Measurements from ENCODE around the gene PHLDA3.
"Not testable (repeated sequence)": the region's sequence is repeated elsewhere in the genome, so short reads cannot be mapped to it uniquely, and the experiment has no call there.

PHLDA3 gene

DNA sequence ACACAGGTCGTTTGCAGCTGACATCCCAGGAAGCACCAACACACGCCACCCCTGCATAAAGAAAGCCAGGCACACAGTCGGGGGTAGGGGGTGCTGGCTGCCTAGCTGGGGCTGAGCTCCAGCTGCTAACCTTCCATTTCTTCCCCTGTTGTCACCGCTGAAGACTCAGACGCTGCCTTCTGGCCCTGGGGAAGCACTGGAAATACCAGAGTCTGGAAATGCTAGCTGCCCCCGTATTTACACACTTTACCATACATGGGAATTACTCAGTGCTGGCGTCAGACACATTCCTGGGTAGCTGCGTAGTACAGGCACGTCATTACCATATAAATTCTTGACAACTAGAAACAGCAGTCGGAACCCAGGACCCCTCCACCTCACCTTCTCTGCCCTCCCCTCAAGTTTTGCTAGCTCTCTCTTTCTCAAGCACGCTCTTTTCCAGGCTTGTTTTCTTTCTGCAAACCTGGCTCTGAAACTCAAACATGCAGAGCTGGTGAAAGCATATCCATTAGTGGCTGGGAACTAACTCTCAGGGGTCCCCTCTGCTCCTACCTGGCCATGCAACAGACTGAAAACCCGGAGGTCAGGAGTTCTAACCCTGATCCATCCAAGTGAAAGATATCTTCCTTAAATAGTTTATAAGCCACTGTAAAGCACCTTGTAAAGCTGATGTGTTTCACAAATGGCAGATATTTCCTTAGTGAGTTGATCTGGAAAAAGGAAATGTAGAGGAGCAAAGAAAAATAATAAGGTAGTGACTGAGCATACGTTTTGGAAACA, 34.6 kb upstream of the PHLDA3 start:
- no peak for DNase-seq

DNA sequence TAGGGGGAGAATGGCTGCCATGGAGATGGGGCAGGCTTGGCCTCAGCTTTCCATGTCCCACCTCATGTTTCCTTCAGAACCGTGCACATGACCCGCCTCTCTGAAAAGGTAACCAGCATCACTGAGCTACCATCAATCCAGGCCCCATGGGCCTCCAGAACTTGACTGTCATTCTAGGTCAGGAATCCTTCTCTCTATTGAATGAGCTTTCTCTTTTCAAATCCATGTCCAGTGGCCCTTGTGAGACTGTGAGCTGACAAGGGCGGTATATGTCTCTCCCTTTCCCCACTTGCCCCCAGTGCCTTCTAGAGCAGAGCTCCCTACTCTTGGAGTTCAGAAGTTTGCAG, 33.5 kb upstream of the PHLDA3 start:
- DNase-seq, result no peak

DNA sequence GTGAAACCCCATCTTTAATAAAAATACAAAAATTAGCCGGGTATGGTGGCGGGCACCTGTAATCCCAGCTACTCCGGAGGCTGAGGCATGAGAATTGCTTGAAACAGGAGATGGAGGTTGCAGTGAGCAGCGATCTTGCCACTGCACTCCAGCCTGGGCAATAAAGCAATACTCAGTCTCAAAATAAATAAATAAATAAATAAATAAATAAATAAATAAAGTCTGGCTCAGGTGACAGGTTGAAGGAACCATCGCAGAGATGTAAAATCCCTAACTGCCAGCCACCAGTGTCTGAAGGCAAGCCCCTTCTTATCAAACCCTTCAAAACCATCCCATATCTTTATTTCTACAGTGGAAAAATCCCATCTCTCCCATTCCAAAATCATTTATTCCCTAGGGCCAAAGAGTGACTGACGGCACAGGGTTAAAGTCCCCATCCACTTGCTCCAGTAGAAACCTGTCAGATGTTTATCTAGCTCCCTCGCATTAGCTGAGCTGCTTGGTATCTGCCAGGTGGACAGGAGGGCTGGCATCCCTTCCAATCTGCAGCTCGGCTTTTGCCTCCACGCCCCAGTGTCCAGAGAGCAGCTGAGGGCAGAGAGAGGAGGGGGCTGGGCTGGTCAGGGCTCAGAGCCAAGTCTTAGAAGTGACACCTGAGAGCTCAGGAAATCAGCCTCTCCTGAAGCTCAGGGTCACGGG, 33.0 kb upstream of the PHLDA3 start:
- DNase-seq, result no peak

DNA sequence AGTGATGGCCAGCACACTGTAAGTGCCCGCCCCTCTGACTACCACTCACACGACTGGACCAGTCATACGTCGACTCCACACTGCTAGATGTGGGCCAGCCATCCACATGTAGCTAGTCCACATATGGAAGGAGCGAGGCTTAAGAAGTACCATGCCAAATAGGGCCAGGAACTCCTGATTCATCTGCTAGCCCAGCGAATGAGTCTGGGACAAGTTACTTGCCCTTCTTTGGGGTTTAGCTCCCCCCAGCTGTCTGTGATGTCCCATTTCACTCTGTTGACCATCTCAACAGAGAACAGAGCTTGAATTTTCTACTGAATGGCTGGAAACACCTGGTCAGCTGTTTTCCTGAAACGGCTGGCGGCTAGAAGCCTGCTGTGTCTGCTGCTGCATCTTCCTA, 32.2 kb upstream of the PHLDA3 start:
- no peak for DNase-seq

DNA sequence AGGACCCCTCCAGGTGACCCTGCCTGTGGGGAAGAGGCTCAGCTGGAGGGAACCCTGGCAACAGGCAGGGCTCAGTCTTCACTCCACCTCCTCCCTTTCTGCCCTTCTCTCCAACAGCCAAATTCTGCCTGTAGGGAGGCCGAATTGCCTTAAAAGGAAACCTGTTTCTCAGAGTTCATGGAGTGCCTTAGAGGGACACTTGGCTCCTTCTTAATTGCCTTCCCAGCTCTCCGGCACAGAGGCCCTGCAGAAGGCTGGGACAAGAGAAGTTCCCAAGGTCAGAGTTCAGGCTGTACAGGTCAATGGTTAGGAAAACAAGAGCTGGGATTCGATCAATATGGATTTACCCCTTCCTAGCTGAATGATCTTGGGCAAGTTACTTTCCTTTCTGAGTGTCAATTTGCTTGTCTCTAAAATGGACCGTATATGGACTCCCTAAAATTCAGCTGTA, 31.7 kb upstream of the PHLDA3 start:
- DNase-seq, result no peak

DNA sequence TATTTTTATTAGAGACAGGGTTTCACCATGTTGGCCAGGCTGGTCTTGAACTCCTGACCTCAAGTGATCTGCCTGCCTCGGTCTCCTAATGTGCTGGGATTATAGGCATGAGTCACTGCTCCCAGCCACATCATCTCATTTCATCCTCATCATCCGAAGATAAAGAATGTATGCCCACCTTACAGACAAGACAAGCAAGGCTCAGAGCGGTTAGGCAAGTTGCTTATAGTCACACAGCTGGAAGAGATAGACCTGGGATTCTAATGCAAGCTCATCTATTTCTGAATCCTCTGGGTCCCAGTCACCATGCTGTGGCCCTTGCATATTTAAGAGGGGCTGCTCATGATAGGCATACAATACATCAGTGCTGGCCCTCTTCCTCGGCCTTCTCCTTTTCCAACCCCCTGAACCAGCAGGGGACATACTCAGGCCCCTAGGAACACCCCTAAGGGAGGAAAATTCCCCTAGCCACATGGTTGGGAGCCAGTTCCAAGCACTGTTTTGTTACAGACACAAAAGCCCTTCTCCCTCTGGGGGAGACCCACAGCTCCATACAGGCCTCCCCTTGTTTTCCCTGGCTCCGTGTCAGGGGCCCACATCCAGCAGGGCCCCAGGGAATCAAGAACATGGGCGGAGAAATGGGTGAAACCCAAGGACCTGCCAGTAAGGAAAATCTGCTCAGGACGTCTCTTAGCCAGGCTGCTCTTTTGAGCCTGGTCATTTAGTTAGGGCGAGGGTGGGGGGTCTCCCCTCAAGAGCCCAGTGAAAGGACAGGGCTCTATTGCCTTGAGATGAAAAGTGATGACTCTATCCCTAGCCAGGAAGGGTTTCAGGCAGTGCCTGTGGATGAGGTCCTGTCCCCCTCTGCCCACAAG, 31.0 kb upstream of the PHLDA3 start:
- no peak for DNase-seq

DNA sequence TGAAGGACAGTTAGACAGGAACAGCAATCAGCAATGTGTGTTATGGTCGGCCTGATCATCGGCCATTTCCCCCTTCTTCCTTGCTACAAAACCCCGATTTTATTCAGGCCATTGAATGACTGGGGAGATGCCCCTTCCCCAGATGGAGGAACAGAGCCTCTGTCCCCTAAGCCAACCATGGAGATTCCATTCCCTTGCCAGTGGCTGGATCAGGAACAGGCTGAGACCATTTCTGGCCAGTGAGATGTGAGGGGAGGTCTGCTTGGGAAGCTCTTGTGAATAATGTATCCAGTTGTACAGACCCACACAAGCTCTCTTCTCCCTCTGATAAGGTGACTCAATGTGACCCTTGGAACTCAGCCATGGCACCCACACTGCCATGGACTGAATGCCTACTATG, 30.2 kb upstream of the PHLDA3 start:
- no peak for DNase-seq

DNA sequence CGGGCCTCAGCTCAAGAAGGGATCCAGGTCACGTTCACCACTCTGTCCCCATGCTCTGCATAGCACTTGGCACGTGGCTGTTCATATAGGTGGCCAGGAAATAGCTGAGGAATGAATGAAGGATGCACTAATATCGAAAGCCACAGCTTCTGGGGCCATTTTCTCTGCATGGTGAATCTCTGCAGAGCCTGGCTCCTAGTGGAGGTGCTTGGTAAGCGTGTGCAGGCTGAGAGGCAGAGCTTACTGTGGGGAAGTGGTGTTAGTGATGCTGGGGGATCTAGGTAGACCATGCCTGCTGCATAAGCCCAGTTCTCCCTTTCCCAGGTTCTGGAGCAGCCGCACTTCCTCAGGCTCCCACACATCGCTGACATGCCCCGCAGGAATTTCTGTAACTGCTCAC, 29.6 kb upstream of the PHLDA3 start:
- no peak for DNase-seq

DNA sequence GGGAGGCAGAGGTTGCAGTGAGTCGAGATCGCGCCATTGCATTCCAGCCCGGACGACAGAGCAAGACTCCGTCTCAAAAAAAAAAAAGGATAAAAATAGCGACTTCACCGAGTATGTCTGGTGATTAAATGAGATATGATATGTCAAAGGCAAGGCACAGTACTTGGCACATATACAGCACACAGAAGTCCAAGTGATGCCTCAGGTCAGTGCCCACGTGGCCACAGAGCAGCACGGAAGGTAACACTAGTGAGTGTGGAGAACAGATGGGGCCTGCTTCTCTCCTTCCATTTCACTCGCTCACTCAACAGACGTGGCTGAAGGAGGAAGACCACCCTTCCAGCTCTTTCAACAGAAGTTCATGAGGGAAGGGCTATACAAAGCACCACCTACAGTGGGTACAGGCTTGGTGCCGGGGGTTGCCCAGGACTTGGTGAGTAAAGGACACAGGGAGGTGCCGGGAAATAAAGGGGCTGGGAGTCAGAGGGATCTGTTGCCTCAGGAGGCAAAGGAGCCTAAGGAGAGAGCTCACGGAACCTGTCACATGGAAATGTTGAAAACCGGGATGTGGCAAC, 29.0 kb upstream of the PHLDA3 start:
- no peak for DNase-seq

DNA sequence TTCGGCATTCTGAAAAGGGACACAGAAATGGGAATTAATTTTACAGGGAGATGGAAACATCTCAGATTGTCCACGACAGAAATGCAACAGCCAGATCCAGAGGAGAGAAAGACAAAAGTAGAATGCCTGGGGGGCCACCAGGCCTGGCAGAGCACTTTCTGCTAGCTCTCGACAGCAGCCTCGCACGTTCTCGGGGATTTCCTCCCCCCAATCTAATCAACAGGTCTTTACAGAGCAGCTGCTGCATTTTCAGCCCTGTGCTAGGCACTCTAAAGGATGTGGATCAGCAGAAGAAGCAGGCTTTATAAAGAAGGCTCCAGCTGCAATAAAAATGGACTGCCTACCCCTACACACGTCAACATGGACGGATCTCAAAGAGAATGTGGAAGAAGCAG, 27.3 kb upstream of the PHLDA3 start:
- DNase-seq, result no peak

DNA sequence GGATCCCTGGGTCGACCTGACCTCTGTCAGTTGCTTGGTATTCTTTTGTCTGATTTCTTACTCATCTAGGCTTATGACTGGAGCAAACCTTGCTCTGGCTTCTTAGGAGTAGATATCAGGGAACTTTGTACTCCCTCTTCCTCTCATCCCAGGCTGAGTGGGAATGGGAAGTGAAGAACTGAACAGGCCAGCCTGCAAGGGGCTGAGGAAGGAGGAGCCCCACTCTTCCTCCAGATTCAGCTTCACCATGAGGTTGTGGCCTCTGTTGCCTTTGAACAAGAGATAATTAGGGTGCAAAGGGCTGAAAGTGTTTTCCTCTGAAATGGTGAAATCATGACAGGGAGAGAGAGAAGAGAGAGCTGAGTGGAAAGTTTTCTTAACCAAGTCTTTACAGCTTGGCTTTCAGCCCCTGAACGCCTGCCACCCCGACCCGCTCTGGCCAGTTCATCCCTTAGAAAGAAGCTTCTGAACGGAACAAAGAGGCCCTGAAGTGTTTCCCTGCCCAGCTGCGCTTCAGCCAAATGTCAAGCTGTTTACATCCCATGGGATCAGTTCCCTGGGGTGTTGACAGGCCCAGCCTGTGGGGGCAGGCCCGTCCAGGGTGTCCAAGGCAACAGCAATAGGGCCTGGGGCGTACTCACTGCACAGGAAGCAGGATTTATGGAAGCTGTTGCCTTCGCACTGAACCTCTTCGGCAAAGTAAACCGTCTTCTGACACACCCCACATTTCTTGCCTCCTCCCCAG, 26.7 kb upstream of the PHLDA3 start:
- no peak for DNase-seq

DNA sequence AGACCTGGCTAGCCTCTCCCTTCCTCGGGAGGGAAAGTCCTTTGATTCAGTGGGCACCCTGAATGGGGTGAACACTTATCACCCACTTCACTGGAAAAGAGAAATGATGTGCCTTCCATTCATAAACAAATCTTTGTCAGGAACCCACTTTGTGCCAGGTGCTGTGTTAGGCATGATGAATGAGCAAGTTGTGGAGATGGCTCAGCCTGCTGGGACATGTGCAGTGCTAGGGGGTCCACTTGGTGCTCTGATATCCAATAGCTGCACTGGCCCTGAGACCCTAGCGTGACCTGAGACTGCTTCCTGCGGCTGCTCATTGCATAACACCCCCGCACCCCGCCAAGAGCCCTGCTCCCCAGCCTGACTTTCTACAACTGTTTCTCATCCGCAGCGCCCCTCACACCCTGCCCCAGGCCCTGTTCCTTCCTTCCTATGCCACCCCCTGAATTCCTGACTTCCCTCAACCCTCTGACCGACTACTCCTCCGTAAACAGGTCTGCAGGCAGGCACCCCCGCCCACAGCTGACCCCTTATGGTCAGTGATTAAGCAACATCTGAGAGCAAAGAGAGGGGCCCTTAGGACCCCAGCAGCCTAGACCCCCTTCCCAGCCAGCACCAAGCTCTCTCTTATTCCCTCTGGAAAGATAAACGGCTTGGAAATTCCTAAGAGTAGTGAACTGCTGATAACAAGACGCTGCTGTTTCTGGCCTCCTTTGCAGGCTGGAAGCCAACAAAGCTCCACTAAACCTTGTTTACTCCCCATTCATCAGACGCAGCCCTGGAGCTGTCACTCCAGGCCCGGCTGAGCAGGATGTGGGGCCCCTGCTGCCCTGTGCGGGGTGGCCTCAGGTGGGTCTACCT, 25.0 kb upstream of the PHLDA3 start:
- no peak for DNase-seq

DNA sequence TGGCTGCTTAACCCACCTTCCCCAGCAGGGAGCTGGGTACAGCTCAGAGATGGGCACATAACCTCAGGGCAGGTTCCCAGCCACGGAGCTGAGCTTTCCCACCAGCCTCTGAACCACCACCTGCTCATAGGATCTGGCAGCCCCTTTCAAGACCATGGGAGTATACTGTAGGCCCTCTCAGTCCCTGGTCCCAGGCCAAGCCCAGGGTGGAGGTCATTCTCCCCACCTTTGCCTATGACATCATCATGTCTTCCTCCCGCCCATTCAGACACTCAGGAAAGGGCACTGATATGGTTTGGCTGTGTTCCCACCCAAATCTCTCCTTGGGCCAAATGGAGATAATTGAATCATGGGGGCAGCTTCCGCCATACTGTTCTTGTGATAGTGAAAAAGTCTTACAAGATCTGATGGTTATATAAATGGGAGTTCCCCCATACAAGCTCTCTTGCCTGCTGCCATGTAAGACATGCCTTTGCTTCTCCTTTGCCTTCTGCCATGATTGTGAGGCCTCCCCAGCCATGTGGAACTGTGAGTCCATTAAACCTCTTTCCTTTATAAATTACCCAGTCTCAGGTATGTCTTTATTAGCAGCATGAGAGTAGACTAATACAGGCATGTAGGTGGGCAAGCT, 24.2 kb upstream of the PHLDA3 start:
- not testable (repeated sequence) for DNase-seq

DNA sequence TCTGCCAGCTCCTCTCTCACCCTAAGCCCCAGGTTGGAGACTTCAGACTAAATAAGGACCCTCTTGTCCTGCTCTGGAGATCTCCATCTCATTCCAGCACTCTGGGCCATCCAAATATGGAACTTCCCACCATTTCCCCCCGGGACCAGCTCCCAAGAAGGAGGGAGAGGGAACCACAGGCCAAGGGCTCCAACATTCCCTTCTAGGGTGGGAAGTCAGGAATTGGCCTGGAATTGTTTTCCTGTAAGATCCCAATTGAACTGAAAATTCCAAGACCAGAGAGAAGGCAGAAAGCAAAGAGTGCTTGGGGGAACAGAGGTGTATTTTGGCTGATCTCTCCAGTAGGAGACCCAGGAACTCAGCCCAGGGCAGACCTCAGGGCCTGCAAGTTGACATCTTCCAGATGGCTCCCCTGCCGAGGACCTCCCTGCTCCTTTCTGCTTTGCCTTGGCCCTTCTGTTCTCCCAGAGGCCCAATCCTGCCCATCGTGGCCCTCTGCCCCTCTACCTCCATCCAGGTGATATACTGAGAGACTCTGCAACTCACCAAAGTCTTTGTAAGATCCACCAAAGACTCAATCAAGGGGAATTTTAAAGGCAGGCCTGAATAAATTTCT, 23.0 kb upstream of the PHLDA3 start:
- DNase-seq, result no peak

DNA sequence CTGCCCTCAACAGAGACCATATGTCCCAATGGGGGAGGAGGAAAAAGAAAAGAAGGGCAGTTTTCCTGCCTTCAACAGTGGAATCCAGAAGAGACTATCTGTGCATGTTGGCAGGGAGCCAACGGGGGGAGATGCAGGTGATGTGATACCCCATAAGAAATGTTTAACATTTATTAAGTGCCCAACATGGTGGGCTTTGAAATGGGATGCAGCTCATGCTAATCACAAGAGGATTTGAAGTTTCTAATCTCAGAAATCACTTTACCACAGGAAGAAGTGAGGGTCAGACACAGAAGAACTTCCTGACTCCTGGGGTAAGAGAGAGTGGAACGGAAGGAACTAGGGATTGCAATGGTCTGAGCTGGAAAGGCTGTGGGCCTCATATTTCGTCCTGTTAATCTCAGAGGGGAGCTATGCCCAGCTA, 21.7 kb upstream of the PHLDA3 start:
- no peak for DNase-seq

DNA sequence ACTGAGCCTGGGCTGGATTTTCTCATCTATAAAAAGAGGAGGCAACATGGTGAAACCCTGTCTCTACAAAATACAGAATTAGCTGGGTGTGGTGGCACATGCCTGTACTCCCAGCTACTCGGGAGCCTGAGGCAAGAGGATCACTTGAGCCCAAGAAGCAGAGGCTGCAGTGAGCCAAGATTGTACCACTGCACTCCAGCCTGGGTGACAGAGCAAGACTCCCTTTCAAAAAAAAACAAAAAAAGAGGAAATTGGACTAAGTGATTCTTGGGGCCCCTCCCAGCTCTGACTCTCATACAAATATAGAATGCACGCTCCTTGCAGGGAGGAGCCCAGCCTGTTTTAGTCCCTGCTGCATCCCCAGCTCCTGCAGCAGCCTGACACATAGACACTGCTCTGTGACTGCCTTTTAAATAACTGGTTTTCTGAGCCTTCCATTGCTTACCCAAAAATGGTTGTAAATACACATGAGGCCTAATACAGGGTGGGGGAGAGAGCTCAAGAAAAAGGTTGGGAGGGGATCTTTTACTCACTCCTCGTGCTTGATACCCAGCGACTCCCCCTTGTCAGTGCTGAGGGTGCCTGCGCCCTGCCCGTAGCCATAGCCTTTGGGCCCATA, 20.8 kb upstream of the PHLDA3 start:
- no peak for DNase-seq

DNA sequence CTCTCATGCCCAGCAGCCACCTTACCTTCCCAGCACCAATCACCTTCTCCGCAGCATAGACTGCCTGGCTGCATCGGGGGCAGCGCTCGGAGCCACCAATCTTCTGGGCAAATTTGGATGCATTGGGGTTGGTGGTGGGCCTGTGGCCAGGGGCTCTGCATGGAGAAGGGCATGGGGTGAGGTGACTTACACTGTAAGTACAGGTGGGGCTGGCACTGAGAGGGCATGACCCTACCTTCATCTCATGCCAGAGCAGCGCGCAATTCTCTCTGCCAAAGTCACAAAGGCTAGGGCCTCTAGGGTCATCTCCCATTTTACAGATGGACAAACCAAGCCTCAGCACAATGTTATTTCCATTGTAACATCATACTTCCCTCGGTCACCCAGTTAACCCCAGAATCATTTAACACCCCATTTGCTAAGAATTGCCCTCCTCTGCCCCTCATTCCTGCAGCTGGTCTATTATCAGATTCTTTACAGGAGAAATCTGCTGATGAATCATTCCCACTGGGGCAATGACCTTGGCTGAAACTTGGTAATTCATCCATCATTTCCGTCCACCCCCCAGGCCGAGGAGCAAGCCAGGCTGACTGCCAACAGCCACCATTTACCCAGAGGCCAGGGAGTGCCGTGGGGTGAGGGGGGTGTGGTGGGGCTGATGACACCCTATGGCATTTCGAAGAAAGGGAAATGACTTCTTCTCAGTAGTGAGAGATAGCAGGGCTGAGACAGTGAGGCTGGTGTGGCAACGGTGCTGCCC, 20.0 kb upstream of the PHLDA3 start:
- no peak for DNase-seq

DNA sequence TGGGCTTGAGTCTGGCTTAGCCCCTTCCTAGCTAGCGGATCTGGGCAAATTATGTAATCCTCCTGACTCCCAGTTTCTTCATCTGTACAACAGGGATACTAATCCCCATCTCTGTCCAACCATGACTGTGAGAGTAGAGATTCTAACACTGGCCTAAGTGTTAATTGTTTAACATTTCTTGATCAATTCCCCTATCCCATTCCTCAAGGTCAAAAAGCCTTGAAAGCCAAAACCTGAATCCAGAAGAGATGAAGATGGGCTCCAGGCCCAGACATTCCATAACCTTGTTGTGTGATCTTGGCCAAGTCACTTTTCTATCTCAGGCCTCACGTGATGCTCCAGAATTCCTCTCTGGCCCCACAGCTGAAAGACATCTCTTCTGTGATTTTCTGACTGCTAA, 18.8 kb upstream of the PHLDA3 start:
- DNase-seq, result no peak

DNA sequence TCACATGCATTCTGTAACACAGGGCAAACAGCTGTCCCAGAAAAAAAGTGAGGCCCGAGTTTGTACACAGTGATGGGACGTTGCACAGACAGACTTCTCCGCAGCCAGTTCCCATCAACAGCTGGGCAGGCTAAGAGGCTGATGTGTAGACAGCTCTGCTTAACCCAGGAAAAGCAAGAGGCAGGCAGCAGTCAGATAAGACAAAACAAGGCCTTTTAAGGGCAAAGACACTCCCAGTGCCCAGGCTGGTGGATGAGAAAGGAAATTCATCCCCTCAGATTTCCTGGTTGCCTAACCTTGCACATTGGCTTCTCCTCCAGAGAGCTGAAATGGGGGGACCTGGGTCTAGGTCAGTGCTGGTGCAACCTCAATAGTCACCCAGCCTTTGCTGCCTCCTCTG, 17.2 kb upstream of the PHLDA3 start:
- no peak for DNase-seq

Measured in NCI-H446 (cell line).